Measurements from ENCODE around the gene EFNA5.

Gene EFNA5

DNA sequence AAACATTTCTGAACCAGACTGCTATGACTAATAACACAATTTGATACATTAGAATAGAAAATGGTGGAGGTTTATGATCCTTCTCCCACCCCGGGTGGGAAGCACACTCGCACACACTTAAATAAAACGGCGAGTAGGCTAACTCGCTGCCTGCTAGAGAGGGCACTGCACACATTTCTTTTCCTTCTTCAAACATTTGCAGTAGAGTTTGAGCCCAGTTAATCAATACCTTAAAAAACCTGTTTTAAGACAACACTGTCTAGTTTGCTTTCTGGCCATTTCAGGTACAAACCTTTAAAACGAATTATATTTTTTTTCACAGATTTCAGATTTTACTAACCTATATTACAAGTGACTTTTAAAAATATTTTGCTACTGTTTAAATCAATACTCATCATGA lies 63.5 kb downstream of the EFNA5 start:
- POLR2A ChIA-PET: no interaction called here
- TF ChIP-seq ZNF48 (tag by site-specific recombination; IDR thresholded peaks at IDR 0.05) (no peak), ZNF335 (tag by site-specific recombination; conservative IDR thresholded peaks at IDR 0.05) (peak; percentile 81)
- TF ChIP-seq, protein P1, sequence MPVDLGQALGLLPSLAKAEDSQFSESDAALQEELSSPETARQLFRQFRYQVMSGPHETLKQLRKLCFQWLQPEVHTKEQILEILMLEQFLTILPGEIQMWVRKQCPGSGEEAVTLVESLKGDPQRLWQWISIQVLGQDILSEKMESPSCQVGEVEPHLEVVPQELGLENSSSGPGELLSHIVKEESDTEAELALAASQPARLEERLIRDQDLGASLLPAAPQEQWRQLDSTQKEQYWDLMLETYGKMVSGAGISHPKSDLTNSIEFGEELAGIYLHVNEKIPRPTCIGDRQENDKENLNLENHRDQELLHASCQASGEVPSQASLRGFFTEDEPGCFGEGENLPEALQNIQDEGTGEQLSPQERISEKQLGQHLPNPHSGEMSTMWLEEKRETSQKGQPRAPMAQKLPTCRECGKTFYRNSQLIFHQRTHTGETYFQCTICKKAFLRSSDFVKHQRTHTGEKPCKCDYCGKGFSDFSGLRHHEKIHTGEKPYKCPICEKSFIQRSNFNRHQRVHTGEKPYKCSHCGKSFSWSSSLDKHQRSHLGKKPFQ (tag by site-specific recombination; IDR thresholded peaks at IDR 0.05): 0 out of 2 replicates have a peak, but pooled peaks have one; percentile 32
- TF ChIP-seq, protein P2, sequence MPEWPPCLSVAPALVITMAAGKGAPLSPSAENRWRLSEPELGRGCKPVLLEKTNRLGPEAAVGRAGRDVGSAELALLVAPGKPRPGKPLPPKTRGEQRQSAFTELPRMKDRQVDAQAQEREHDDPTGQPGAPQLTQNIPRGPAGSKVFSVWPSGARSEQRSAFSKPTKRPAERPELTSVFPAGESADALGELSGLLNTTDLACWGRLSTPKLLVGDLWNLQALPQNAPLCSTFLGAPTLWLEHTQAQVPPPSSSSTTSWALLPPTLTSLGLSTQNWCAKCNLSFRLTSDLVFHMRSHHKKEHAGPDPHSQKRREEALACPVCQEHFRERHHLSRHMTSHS (tag by site-specific recombination; IDR thresholded peaks at IDR 0.05): no peak

DNA sequence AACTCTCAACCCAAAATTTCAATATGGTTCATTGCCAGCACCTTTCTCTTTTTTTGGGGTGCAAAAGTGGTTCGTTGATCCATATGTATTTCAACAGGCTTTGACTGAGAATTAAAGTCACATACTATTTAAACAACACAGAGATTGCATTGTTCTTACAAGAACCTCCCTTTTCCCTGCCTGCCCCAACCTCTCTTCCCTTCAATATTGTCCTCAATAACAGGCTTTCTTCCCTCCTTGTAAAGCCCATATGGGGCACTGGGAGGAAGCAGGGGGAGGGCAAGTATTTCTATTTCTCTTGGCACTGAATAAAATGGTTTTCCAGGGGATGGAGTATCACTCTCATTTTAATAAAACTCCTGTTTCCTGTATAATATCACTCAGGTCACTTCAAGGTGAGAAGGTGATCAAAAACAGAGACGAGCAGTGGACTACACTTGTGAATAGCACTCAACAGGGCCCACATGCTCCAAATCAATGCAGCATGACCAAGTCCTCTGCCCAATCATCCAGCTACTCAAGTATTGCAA lies 65.1 kb downstream of the EFNA5 start:
- TF ChIP-seq ZNF341 (tag by site-specific recombination; IDR thresholded peaks at IDR 0.05; ENCODE audit: low read depth) (peak; percentile 88), ZNF214 (tag by site-specific recombination; IDR thresholded peaks at IDR 0.05; ENCODE audit: borderline replicate concordance) (no peak)
- no peak overlapping the region for H3K4me3 ChIP-seq (ENCODE audit: low read depth, low read length)
- ChIA-PET CTCF (interaction anchor here (1.1 kb wide), 1 partner anchor 35 kb away, joined by 3 read pairs; no protein-coding TSS in a partner anchor), POLR2A (no interaction called here)
- no peaks in the 10 kb centered on the region for H3K36me3 ChIP-seq (ENCODE audit: control insufficient read depth in 2 of 2, insufficient read depth in 1 of 2, low read length in 2 of 2)
- H3K4me1 ChIP-seq (ENCODE audit: control insufficient read depth, insufficient read depth, low read length): peaks cover 44% of the 10 kb centered on the region
- H3K9me3 ChIP-seq (ENCODE audit: control insufficient read depth, insufficient read depth, low read depth, low read length): no peaks in the 10 kb centered on the region
- H3K27ac ChIP-seq (ENCODE audit: extremely low read depth, low read depth, low read length): no peak overlapping the region; the same call in 1 of the 2 replicates

More for the DNA sequence above, 63.5 kb downstream of the EFNA5 start:
- Histone ChIP-seq H3K9me3 (ENCODE audit: control insufficient read depth, insufficient read depth, low read depth, low read length) (no peaks in the 10 kb centered on the region), H3K27ac (ENCODE audit: extremely low read depth, low read depth, low read length) (no peak overlapping the region), H3K4me3 (ENCODE audit: low read depth, low read length) (no peak overlapping the region), H3K4me1 (ENCODE audit: control insufficient read depth, insufficient read depth, low read length) (peaks cover 41% of the 10 kb centered on the region), H3K36me3 (ENCODE audit: control insufficient read depth in 2 of 2, insufficient read depth in 1 of 2, low read length in 2 of 2) (no peaks in the 10 kb centered on the region)
- CTCF ChIA-PET: no interaction called here

DNA sequence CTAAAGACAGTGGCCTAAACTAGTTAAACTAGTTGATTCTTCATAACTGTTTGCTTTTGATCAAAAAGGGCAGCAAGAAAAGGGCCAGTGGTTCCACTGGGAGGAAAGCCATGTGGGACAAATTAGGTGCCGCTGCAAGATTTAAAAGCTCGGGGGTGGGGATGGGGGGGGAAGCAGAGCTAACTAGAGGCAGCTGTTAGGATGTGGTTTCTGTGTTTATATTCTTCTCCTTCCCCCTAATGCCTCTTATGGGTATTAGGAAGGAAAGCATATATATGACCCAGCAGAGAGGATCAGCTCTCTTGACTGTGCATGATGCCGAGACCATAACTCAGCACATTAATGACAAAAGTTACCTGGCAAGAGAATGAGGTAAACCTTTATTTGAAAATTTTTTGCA lies 65.7 kb downstream of the EFNA5 start:
- peaks cover 44% of the 10 kb centered on the region for H3K4me1 ChIP-seq (ENCODE audit: control insufficient read depth, insufficient read depth, low read length)
- no peak overlapping the region for H3K4me3 ChIP-seq (ENCODE audit: low read depth, low read length)
- ChIA-PET POLR2A (interaction anchor here (0.8 kb wide), 1 partner anchor 22 kb away, joined by 3 read pairs; no protein-coding TSS in a partner anchor), CTCF (interaction anchor here (1.1 kb wide), 1 partner anchor 34 kb away, joined by 3 read pairs; no protein-coding TSS in a partner anchor)
- no peaks in the 10 kb centered on the region for H3K36me3 ChIP-seq (ENCODE audit: control insufficient read depth in 2 of 2, insufficient read depth in 1 of 2, low read length in 2 of 2)
- H3K9me3 ChIP-seq (ENCODE audit: control insufficient read depth, insufficient read depth, low read depth, low read length): no peaks in the 10 kb centered on the region
- no peak overlapping the region; the same call in 1 of the 2 replicates for H3K27ac ChIP-seq (ENCODE audit: extremely low read depth, low read depth, low read length)
- no peak for TF ChIP-seq ZNF514 (tag by site-specific recombination; IDR thresholded peaks at IDR 0.05)
- no peak for TF ChIP-seq YY2 (tag by site-specific recombination; IDR thresholded peaks at IDR 0.05)
- TF ChIP-seq, protein P3, sequence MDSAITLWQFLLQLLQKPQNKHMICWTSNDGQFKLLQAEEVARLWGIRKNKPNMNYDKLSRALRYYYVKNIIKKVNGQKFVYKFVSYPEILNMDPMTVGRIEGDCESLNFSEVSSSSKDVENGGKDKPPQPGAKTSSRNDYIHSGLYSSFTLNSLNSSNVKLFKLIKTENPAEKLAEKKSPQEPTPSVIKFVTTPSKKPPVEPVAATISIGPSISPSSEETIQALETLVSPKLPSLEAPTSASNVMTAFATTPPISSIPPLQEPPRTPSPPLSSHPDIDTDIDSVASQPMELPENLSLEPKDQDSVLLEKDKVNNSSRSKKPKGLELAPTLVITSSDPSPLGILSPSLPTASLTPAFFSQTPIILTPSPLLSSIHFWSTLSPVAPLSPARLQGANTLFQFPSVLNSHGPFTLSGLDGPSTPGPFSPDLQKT (IDR thresholded peaks at IDR 0.05; ENCODE audit: borderline replicate concordance, low read depth, low read length): no peak
- TF ChIP-seq, protein P4, sequence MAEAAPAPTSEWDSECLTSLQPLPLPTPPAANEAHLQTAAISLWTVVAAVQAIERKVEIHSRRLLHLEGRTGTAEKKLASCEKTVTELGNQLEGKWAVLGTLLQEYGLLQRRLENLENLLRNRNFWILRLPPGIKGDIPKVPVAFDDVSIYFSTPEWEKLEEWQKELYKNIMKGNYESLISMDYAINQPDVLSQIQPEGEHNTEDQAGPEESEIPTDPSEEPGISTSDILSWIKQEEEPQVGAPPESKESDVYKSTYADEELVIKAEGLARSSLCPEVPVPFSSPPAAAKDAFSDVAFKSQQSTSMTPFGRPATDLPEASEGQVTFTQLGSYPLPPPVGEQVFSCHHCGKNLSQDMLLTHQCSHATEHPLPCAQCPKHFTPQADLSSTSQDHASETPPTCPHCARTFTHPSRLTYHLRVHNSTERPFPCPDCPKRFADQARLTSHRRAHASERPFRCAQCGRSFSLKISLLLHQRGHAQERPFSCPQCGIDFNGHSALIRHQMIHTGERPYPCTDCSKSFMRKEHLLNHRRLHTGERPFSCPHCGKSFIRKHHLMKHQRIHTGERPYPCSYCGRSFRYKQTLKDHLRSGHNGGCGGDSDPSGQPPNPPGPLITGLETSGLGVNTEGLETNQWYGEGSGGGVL (tag by site-specific recombination; IDR thresholded peaks at IDR 0.05): peak; percentile 59
- TF ChIP-seq ZSCAN16 (tag by site-specific recombination; IDR thresholded peaks at IDR 0.05): no peak
- TF ChIP-seq, protein P5, sequence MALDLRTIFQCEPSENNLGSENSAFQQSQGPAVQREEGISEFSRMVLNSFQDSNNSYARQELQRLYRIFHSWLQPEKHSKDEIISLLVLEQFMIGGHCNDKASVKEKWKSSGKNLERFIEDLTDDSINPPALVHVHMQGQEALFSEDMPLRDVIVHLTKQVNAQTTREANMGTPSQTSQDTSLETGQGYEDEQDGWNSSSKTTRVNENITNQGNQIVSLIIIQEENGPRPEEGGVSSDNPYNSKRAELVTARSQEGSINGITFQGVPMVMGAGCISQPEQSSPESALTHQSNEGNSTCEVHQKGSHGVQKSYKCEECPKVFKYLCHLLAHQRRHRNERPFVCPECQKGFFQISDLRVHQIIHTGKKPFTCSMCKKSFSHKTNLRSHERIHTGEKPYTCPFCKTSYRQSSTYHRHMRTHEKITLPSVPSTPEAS (tag by site-specific recombination; IDR thresholded peaks at IDR 0.05): no peak
- TF ChIP-seq FEZF1 (tag by site-specific recombination; IDR thresholded peaks at IDR 0.05): peak; percentile 23; the same call in 1 of the 2 replicates
- TF ChIP-seq ZSCAN30 (tag by site-specific recombination; IDR thresholded peaks at IDR 0.05): no peak
- no peak for TF ChIP-seq ZNF404 (tag by site-specific recombination; IDR thresholded peaks at IDR 0.05)
- TF ChIP-seq RBAK (tag by site-specific recombination; IDR thresholded peaks at IDR 0.05): no peak
- no peak for TF ChIP-seq REPIN1 (tag by site-specific recombination; IDR thresholded peaks at IDR 0.05; ENCODE audit: low read depth)
- TF ChIP-seq, protein P6, sequence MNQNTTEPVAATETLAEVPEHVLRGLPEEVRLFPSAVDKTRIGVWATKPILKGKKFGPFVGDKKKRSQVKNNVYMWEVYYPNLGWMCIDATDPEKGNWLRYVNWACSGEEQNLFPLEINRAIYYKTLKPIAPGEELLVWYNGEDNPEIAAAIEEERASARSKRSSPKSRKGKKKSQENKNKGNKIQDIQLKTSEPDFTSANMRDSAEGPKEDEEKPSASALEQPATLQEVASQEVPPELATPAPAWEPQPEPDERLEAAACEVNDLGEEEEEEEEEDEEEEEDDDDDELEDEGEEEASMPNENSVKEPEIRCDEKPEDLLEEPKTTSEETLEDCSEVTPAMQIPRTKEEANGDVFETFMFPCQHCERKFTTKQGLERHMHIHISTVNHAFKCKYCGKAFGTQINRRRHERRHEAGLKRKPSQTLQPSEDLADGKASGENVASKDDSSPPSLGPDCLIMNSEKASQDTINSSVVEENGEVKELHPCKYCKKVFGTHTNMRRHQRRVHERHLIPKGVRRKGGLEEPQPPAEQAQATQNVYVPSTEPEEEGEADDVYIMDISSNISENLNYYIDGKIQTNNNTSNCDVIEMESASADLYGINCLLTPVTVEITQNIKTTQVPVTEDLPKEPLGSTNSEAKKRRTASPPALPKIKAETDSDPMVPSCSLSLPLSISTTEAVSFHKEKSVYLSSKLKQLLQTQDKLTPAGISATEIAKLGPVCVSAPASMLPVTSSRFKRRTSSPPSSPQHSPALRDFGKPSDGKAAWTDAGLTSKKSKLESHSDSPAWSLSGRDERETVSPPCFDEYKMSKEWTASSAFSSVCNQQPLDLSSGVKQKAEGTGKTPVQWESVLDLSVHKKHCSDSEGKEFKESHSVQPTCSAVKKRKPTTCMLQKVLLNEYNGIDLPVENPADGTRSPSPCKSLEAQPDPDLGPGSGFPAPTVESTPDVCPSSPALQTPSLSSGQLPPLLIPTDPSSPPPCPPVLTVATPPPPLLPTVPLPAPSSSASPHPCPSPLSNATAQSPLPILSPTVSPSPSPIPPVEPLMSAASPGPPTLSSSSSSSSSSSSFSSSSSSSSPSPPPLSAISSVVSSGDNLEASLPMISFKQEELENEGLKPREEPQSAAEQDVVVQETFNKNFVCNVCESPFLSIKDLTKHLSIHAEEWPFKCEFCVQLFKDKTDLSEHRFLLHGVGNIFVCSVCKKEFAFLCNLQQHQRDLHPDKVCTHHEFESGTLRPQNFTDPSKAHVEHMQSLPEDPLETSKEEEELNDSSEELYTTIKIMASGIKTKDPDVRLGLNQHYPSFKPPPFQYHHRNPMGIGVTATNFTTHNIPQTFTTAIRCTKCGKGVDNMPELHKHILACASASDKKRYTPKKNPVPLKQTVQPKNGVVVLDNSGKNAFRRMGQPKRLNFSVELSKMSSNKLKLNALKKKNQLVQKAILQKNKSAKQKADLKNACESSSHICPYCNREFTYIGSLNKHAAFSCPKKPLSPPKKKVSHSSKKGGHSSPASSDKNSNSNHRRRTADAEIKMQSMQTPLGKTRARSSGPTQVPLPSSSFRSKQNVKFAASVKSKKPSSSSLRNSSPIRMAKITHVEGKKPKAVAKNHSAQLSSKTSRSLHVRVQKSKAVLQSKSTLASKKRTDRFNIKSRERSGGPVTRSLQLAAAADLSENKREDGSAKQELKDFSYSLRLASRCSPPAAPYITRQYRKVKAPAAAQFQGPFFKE (tag by site-specific recombination; IDR thresholded peaks at IDR 0.05; ENCODE audit: borderline replicate concordance): no peak

All from HEK293 (cell line).